ENCODE results near the gene FGD1.

FGD1 gene

GRCh38 chrX:54470054-54470760 is 25.8 kb downstream of the FGD1 start:
- DNase-seq: no peak

GRCh38 chrX:54452920-54453319 is 43.1 kb downstream of the FGD1 start:
- DNase-seq: no peak

DNA sequence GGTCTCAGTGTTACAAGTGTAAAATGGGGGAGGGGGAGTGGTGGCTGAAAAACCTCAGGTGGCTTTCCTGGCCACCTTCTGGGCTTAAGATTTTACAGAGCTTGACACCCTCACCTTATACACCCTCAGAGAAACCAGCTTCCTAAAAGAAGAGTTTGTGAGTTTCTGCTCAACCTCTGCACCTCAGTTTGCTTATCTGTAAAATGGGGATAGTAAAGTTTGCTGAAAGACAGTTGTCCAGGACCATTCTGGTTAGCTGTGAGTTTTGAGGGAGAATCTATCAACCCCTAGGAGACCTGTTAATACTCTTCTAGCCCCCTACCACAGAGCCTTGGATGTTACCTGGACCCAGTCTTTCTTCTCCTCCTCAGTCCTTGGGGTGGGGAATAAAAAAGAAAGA is 46.1 kb downstream of the FGD1 start:
- no peak for DNase-seq

- no peak for DNase-seq
These were observed 48.6 kb downstream of the FGD1 start for GRCh38 chrX:54447461-54447860.

DNA sequence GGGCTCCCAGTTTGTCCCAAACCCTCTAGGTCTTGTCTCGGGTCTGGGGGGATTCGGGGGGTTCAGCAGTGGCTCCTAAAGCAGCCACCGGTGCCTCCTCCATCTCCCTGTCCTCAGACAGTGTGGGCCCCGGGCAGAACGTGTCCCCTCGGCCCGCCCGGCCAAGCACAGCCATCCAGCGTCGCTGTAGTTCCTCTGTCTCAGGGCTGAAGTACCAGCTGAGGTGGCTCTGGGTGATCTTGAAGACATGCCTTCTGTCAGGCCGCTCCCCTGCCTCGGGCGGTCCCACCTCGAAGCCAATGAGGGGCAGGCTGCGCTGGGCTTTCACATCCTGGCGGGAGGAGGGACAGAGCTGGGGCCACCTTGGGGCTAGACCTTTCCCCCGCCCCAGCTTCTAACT is 50.0 kb downstream of the FGD1 start:
- no peak for DNase-seq

- DNase-seq: no peak
These were observed 51.3 kb downstream of the FGD1 start for GRCh38 chrX:54444752-54445151.

GRCh38 chrX:54442790-54443189 is 53.2 kb downstream of the FGD1 start:
- DNase-seq: no peak

DNA sequence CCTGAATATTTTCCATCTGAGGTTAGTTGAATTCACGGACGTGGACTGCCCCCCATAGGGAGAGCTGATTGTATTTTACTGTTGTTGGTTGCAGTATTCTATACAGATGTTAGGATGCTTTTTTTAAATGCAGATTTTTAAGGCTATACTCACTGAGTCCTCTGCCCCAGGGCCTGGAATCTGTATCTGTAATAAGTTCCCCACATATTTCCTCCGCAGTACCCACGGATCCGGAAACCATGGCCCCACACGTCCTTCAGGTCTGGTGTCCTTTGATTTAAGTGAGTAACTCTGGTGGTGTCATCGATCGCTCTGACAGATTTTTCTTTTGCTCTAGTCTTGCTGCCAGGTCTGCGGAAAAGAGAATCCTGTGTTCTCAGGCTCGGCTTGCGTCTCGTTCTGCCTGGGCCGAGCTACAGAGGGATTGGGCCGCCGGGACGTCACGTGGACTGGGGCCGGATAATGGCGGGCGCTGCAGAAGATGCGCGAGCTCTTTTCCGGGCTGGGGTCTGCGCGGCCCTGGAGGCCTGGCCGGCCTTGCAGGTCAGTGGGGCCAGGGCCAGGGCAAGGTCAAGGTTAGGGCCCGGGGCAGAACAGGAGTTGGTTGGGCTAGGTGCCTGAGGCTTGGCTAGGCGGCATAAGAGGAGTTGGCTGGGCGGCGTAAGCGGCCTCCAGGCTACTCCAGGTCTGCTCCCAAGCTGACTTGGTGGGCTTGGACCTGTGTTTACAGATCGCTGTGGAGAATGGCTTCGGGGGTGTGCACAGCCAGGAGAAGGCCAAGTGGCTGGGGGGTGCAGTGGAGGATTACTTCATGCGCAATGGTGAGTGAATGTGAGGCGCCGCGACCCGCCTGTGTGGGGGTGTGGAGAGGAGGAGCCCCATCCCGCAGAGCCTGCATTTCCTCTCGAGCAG is 55.8 kb downstream of the FGD1 start, which contains the start of gene TSR2:
TSS of gene TSR2 (plus strand) at position 445 of the 912 bp plus-strand sequence. CDS start at position 463, 18 bp downstream.
- peak; percentile 77 for DNase-seq

DNA sequence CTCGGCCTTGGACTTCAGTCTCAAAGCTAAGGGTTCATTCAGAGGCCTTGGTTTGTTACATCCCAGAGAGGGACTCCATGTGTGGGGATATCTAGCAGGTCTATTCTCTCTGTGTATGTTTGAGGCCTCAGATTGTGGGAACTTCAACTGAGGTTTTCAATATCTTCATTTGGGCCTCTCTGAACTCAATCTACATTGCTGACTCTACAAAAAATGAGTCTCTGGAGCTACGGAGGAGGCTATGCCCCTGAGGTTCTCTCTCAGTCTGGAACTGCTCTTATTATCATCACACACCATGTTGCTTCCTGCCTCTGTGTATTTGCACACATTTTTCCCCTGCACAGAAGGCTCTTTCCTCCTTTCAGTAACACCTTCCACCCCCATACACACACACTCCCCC is 60.9 kb downstream of the FGD1 start:
- no peak for DNase-seq

DNA sequence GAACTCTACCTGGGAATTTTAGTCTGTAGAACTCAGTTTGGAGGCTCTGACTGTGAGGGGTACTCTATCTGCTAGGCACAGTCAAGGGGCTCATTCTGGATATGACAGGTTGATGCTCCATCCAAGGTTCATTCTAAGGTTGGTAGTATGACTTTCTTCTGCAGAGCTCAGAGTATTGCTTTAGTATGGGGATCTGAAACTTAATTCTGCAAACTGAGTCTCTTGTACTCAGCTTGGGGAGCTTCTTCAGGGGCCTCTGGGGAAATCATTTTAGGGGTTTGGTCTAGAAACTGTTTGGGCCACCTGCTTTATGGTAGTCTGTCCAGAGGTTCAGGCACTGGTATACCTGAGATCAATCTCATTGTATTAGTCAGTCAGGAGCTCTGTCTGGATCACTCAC is 65.5 kb downstream of the FGD1 start:
- DNase-seq: no peak

DNA sequence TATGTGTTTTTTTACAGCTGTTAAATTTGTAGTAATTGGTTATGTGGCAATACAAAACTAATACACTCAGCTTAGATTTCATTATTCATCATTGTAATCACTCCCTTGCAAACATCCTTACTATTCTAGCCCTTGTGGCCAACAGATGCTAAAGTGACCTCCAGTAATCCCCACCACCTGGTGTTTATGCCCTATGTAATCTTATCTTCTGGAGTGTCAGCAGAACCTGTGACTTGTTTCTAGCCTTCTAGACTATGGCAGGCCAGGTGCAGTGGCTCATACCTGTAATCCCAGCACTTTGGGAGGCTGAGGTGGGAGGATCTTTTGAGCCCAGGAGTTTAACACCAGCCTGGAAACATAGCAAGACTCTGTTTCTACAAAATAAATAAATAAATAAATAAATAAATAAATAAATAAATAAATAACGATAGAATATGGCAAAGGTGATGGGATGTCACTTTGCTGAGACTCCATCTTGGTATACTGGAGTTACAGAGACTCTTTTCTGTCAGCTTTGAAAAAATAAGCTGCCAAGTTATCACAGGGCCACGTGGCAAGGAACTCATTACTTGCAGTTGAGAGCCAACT is 68.1 kb downstream of the FGD1 start:
- no peak for DNase-seq

- peak; percentile 23 for DNase-seq
These were observed 72.7 kb downstream of the FGD1 start for GRCh38 chrX:54423161-54423888.

- no peak for DNase-seq
These were observed 73.9 kb downstream of the FGD1 start for GRCh38 chrX:54422168-54422567.

DNA sequence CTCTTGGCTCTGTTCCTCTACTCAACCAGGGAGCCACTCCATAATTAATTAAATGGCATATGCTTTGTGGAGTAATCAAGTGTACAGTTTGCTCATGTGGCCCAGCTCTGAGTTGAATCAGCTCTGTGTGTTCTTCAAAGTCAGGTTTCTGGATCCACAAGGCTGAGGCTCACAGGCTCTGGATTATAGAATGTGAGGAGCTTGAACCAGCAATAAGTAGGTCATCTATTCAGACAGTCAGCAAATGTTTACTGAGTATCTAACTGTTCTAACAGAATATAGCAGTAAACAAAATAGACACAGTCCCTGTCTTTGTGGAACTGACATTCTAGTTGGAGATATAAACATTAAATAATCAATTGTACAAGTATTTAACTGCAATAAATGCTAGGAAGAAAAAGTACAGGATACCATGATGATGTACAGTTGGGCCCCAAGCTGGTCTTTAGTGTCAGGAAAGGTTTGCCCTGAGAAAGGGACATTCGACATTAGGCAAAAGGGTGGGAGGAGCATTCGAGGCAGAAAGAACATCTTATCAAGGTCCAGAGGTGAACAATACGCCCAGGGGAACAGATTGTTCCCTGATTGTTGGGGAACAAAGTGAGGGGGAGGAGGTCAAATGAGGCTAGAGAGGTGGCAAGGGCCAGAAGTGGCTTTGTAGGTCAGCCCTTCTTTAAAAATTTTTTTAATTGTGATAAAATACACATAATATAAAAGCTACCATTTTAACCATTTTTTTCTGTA is 76.3 kb downstream of the FGD1 start:
- DNase-seq: no peak

DNA sequence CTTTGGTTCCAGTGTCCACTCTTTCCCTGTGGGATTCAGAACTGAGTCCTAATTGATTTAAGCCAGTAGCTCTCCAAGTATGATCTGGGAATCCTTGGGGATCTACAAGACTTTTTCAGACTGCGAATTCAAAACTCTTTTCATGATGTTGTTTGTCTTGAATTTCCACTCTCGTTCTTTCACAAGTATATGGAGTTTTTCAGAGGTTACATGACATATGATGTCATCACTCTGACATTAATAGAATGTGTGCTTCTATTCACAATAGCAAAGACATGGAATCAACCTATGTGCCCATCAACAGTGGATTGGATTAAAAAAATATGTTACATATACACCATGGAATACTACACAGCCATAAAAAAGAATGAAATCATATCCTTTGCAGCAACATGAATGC is 79.1 kb downstream of the FGD1 start:
- no peak for DNase-seq

DNA sequence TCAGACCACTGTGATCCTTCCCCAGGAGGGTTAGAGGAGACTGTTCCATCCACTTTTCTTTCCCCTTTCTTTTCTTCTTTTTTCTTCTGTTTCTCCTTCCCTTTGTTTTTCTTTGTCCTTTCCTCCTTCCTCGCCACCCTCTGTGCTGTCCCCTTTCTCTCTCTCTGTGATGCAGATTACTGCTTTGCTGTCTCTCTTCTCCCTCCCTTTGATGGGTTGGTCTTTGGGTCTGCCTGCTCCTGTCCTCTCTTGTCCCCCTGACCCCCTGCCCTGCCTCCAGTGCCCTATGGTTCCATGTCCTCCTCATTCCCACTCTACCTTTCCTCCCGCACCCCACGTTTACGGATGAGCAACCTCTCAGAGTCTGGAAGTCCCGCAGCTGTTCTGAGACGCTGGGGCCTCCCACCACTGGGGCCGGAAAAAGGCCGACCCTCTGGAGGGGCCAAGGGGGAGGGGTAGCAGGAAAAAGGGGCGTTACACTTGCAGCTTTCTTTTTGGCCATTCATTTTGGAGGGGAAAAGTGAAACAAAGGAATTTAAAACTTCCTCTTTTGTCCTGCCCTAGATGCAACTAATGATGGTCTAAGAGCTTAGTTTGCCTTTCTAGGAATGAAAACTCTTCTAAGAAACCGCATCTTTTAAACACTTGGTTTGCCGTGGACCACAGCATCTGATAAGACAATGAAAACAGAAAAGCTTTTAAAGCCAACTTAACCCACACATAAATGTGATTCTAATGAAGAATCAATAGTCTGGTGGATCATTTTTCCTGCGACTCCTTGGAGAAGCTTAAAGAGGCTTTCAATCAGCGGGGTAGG is 80.3 kb downstream of the FGD1 start:
- DNase-seq: no peak

DNA sequence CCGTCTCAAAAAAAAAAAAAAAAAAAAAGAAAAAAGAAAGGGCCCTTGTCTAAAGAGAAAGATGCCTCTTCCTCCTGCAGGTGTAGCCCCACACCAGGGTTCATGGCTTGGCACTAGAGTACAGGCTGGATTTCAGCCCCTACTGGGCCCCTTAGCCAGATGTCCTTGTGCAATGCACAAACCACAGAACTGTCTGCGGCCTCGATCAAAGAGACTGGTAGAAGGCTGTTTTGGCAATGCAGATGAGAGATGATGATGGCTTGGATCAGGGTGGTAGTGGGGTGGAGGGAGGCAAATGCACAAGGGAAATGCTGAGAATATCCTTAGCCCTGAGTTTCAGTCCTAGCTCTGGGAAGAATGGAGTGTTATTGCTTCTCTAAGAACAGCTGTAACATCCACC is 82.3 kb downstream of the FGD1 start:
- DNase-seq: no peak

DNA sequence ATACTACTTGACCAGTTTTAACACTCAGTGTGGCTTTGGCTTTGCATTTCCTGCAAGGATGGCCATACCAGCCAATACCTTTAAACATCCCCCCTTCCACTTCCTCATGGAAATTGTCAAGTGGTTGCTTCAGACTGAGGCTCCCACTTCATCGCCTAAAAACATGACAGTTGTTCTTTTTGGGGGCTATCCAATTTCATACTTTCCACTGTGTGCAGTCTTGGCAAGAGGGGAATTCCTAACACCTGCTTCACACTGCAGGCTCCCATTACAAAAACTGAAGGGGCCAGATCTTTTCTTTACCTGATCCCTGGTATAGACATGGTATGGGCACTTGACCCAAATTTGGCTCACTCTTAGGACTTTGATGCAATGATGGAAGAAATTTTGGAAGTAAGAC is 84.3 kb downstream of the FGD1 start:
- DNase-seq: no peak

- DNase-seq: no peak
These were observed 88.8 kb downstream of the FGD1 start for GRCh38 chrX:54407266-54407665.

DNA sequence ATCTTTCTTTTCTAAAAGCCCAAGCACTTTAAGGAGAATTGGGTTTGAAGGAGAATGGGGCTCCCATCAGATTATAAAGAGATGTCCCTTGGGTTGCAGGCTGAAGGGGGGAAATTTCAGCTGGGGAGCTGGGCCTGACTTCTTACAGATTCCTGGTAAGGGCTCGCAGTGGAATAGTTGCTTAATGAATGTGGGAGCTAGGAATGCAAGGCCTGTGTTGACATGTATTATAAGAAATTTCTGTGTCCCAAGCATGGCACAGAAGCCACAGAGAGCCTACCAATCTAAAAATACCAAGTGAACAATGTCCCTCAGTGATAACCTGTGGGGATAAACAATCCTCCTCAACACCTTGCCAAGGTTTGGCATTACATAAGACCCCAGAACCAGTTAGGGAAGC is 98.9 kb downstream of the FGD1 start:
- no peak for DNase-seq
